GM12874 (cell line): ENCODE data around the gene CLTB.
A peak's percentile ranks its signal among the peaks of the same experiment; 100 is the strongest.

Source experiments
- CTCF ChIP-seq: IDR thresholded peaks from 2 replicates; pipeline ENCODE4 v1.5.1; 2011; ENCODE audit warnings: low read depth, mild to moderate bottlenecking, control low read depth, low read length, moderate library complexity; ENCODE audit not compliant: insufficient read depth

The CLTB gene

DNA sequence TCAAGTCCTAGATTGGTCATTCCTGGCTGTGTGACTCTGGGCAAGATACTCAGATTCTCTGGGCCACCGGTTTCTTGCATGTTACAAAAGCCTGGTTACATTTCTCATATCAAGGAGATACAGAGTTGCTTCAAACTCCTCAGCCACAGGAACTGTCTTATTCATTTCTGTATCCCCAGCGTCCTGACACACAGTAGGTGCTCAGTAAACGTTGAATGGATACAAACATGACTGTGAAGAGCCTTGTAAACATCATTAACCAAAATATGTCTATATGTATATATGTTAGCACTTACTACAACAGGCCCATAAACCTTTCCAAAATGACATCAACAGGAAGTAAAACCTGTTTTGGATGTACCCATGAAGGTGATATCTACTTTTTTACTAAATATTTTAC is 1.6 kb downstream of the CLTB start:
- TF ChIP-seq CTCF = no peak

- TF ChIP-seq CTCF = no peak
Measured at GRCh38 chr5:176413709-176414191, 2.6 kb downstream of the CLTB start.

DNA sequence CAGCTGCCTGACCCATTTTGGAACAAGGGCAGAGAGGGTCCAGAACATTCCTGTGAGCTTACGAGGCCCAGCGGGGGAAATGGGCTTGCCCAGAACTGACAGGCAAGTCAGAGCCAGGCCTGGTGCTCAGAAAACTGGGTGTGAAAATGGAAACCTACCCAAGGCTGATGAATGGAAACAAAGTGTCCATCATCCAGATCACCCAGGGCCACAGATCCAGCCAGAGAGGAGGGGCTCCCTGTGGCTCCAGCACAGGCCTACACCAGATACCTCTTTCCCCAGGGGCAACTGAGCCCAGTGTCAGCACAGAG is 3.1 kb downstream of the CLTB start:
- no peak for TF ChIP-seq CTCF

DNA sequence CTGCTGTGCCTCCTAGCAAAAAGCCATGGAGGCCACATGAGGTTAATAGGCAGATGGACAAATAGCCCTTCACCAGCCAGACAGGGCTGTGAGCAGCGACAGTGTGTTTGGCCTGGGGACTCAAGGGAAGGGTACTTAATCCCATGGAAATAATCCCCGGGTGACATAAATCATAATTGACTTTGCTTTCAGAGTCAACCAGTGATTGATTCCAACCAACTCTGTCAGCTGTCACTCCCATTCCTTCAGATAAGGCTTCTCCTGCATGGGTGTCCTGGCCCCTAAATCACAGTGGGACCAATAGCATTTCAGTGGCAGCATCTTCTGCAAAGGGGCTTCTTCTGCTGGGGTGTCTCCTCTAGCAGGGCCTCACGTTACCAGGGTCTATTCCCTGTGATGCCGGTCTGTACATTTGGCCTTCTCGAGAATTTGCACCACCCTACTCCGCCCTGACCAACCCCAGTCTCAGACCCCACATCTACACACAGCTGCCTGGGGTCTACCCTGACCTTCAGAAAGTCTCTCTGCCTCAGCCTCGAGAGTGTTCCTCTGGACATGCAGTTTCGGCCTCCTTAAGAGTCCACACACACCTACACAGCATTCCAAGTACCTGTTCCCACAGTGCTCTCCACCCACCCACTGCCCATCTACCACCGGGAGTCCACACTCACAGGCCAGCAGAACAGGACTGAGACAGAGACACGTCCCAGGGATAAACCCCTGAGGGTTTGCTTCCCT is 3.7 kb downstream of the CLTB start:
- no peak for TF ChIP-seq CTCF

- TF ChIP-seq CTCF = 0 out of 2 replicates have a peak, but pooled peaks have one; percentile 2
Measured at GRCh38 chr5:176410486-176411180, 5.7 kb downstream of the CLTB start.

GRCh38 chr5:176409765-176410164 is 6.6 kb downstream of the CLTB start:
- no peak for TF ChIP-seq CTCF

DNA sequence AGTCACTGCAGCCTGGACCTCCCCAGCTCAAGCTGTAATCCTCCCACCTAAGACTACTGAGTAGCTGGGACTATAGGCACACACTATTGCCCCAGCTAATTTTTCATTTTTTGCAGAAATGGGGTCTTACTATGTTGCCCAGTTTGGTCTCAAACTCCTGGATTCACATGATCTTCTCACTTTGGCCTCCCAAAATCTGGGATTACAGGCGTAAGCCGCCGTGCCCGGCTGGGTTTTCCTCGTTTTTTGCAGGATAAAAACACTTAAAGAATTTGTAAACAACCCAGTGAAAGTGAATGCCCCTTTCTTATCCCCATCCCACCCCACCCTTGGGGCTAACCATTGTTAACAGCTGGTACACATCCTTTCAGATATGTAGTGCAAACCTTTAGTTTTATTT is 7.7 kb downstream of the CLTB start:
- TF ChIP-seq CTCF = no peak
